Activated T-helper 2 cell treated with anti-CD3 and anti-CD28 coated beads, Interferon-gamma antibody, Interleukin-2, Interleukin-4, amounts not matched to agents 10 μg/mL and 5 μg/mL and 100 μg/mL, durations not matched to agents 14 hours and 24 hours and 36 hours (primary cell): ENCODE measurements around the gene PRKAR1B. TPM values are rescaled to one million over a fixed set of nuclear protein-coding genes. Genes with fewer than 3 reads are reported as not detected.

ENCODE experiments used
- DNase-seq: peaks from one replicate; pipeline ENCODE4 v3.0.0; 2021; ENCODE audit warnings: low spot score
- H3K27ac Mint-ChIP-seq: one replicate; pipeline ENCODE4 v1.8.0; 2021; ENCODE audit warnings: mixed read lengths
- H3K27me3 Mint-ChIP-seq: one replicate; pipeline ENCODE4 v1.8.0; 2021; ENCODE audit warnings: low read depth, mixed read lengths
- H3K36me3 Mint-ChIP-seq: one replicate; pipeline ENCODE4 v1.8.0; 2021; ENCODE audit warnings: low read depth, mixed read lengths
- H3K4me1 Mint-ChIP-seq: one replicate; pipeline ENCODE4 v1.8.0; 2021; ENCODE audit warnings: low read depth, mixed read lengths
- H3K4me3 Mint-ChIP-seq: one replicate; pipeline ENCODE4 v1.8.0; 2021; ENCODE audit warnings: low read depth, mild to moderate bottlenecking, moderate library complexity, mixed read lengths
- H3K9me3 Mint-ChIP-seq: one replicate; pipeline ENCODE4 v1.8.0; 2021; ENCODE audit warnings: mixed read lengths
- intact Hi-C: fragments of 100-400 bp; cut with micrococcal nuclease; formaldehyde crosslinking; loops from one replicate; pipeline ENCODE4 v1.15.1; 2023
- total RNA-seq: library from RNA; stranded (reverse); gene quantifications from 2 replicates; pipeline ENCODE4 v1.2.3, GENCODE V29; 2022

Gene PRKAR1B
- total RNA-seq, 1 donor from 2014 or later: 38.9 TPM

DNA sequence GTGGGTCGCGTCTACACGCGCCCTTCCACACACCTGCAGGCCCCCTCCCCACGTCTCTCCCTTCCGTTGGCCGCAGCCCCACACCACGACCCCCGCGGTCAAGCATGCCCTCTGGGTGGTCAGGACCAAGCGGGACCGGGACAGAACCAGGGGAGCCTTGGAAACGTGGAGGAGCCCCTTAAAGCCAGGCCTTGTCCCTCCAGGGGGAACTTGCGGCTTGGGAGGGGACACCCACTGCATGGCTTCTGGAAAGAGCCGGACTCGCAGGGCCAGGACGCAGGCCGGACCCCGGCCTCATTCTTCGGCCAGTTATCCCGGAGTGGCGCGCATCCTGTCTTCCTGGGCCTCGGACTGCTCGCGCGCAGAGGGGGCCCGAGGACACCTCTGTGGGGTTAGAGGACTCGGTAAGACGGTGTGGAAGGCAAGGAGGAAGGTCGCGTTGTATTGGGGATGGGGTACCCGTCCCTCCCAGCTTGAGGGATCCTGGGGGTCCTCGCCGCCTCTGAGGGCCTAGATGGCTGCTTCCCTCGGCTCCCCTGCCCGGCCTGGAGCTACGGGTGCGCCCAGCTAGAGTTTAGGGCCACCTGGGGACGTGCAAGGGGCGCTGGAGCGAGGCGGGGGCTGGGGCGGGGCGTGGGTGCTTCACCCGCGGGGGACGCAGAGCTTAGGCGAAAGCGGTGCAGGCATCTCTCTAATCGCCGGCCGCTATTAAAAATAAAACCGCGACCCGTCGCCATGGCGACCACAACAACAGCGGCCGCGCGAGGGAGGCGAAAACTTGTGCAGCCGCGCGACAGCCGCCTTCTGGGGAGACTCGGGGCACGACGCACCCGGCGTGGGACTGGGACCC is 205.6 kb downstream of the PRKAR1B start:
- DNase-seq: no peak
- peak overlapping the region; percentile 2 for H3K4me3 Mint-ChIP-seq
- H3K27ac Mint-ChIP-seq: no peak overlapping the region

DNA sequence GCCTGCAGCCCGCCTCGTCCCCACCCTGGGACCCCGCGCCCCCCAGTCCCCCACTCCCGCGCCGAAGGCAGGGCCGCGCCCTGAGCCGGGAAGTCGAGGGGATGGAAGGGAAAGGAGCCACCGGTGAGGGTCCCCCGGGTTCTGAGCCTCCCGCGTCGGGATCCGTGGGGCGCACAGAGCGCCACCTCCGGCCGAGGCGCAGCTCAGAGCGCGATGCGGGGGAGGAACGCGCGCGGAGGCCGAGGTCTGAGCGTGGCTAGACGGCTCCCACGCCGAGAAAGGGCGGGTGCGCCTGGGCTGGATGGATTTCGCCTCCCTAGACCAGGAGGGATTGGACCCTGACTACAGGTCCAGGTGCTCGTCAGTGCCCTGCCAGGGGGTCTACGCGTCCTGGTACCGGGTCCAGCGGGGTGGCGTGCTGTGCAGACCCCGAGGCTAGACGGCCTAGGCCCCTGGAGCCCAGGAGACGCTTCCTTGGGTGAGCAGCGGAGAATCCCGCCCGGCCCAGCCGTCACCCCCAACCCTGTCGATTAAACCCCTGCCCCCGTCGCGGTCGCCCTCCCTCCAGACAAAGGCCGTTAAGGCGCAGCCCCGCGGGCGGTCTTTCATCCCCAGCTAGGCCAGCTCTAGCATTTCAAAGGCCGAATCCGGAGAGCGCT is 206.4 kb downstream of the PRKAR1B start:
- intact Hi-C loops: loop anchor here (5.0 kb wide), 1 partner anchor 62 kb away; no protein-coding TSS in a partner anchor
- Mint-ChIP-seq H3K4me3 (no peak overlapping the region), H3K4me1 (peaks cover 10% of the 10 kb centered on the region), H3K36me3 (no peaks in the 10 kb centered on the region), H3K27ac (no peak overlapping the region), H3K9me3 (no peaks in the 10 kb centered on the region), H3K27me3 (peaks cover 41% of the 10 kb centered on the region)
- no peak for DNase-seq

More for the DNA sequence above, 205.6 kb downstream of the PRKAR1B start:
- Mint-ChIP-seq H3K36me3 (no peaks in the 10 kb centered on the region), H3K9me3 (no peaks in the 10 kb centered on the region), H3K4me1 (peaks cover 8% of the 10 kb centered on the region), H3K27me3 (peaks cover 34% of the 10 kb centered on the region)
- intact Hi-C loops: loop anchor here (5.0 kb wide), 1 partner anchor 61 kb away; no protein-coding TSS in a partner anchor

DNA sequence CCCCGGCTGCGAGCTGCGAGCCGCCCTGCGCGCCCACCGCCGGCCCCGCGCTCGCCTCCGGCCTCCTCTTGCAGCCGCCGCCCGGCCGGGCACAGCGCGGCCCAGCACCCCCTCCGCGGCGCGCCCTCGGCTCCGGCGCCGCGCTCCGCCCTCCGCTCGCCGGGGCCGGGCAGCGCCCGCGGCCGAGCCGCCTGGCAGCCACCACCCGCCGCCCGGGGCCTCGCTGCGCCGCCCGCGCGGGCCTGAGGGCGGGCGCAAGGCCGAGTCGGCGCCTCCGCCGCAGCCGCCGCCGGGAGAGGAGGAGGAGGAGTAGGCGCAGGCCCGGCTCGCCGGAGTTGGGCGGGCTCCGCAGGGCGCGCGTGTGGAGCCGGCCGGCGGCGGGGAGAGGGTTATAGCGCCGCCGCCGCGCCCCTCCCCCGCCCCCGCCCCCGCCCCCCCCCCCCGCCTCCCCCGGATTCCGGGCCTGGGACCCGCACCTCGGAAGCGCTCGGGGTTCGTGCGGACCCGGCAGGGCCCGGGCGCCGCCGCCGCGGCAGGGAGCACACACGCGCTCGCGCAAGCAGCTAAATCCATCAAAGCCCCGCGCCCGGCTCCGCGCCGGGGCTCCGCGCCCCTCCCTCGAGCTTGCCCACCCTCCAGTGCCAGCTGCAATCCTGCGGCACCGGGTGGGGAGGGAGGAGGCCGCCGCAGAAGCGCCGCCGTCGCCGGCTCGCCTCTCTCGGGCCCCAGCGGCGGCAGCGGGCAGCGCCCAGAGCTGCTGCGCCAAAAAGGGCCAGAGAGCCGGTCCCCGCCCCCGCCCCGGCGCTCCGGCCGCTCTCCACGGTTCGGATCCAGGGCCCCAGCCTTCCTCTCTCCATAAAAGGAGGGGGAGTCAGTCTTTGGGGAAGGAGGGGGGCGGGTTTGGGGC is 207.3 kb downstream of the PRKAR1B start, which contains the start of gene PDGFA:
TSS of gene PDGFA (minus strand) at position 363 of the 907 bp plus-strand sequence. CDS start 845 bp downstream, outside the sequence.
- H3K27me3 Mint-ChIP-seq: peaks cover 44% of the 10 kb centered on the region
- H3K4me1 Mint-ChIP-seq: peaks cover 10% of the 10 kb centered on the region
- no peak for DNase-seq
- peak within 1 kb of the TSS; percentile 33 for H3K27ac Mint-ChIP-seq
- H3K9me3 Mint-ChIP-seq: no peaks in the 10 kb centered on the region
- H3K36me3 Mint-ChIP-seq: no peaks in the 10 kb centered on the region
- intact Hi-C loops: loop anchor here (2.0 to 10.0 kb wide), 5 partner anchors 63 to 713 kb away; partner anchors contain the start of genes DNAAF5, PRKAR1B and UNCX
- peak within 1 kb of the TSS; percentile 85 for H3K4me3 Mint-ChIP-seq

DNA sequence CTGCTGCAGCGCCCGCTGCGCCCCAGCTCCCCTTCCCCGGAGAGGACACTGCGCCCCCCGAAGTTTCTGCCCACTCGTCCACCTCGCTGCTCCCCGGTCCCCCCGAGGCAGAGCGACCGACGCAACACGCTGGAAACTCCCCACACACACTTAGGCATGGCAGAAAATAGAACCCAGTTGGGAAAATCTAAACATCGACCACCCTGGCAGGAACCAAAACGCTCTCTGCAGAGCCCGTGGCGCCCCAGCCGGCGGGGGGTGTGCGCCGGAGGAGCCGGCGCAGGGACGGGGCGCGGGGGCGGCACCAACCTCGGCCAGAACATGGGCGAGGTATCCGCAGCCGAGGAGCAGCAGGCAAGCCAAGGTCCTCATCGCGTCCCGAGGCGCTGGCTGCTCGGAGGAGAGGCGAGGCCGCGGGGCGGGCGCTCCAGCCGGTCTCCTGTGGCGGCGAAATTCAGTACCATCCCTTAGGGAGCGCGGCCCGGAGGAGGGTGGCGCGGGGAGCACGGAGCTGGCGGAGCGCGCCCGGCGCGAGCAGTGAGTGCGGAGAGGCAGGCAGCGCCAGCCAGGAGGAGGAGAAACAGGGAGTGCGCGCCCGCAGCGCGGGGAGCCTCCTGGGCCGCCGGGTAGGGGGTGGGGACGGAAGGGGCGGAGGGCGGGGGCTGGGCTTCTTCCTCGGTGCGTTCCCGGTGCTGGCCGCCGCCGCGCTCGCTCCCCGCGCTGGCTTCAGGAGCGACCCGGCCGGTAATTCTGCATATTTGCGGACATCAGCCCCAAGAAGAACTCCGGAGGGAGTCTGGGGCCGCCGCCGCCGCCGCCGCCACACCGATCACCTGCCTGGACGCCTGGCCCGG is 208.2 kb downstream of the PRKAR1B start:
- intact Hi-C loops: loop anchor here (2.0 to 10.0 kb wide), 4 partner anchors 82 to 713 kb away; partner anchors contain the start of genes DNAAF5, PRKAR1B and UNCX
- peak overlapping the region; percentile 85 for H3K4me3 Mint-ChIP-seq
- H3K27ac Mint-ChIP-seq: peak overlapping the region; percentile 33
- H3K27me3 Mint-ChIP-seq: peaks cover 41% of the 10 kb centered on the region
- DNase-seq: peak; percentile 31
- peaks cover 10% of the 10 kb centered on the region for H3K4me1 Mint-ChIP-seq
- H3K36me3 Mint-ChIP-seq: no peaks in the 10 kb centered on the region
- no peaks in the 10 kb centered on the region for H3K9me3 Mint-ChIP-seq

DNA sequence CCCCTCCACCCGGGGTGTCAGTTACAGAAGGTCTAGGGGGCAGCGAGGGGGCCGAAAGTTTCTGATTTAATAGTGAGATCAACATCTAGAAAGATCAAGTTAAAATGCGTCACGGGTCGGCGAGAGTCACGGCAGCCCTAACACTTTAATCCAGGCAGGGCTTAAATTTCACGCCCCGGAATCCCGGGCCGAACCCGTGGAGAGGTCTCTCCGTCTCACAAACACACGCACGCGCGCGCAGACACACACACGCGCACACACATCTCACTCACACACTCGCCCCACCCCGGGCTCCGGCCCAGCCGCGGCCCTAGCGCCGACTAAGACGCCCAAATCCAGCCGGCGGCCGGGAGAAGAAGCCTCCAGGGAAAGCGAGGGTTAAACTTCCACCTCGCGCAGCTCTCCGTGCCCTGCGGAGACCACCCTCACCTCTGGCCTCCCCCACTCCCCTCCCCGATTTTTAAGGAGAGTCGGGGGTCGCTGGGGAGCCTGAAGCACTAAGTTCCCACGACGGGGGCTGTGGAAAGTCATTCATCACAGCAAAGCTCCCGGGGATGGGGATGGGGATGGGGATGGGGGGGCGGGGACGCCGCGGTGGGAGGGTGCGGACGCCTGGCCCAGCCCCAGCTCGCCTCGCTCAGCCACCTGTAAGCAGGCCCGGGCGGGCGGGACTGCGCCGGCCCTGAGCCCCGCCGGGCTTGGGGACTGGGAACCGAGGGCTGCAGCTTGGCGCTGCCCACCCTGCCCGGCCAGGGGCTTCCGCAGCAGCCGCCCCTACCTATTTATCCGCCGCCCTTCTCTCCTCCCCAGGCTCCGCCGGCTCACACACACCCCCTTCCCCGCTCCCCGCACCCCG is 209.1 kb downstream of the PRKAR1B start:
- no peak for DNase-seq
- peaks cover 10% of the 10 kb centered on the region for H3K4me1 Mint-ChIP-seq
- intact Hi-C loops: loop anchor here (2.0 to 10.0 kb wide), 4 partner anchors 83 to 714 kb away; partner anchors contain the start of genes DNAAF5, PRKAR1B and UNCX
- no peaks in the 10 kb centered on the region for H3K36me3 Mint-ChIP-seq
- no peak overlapping the region for H3K27ac Mint-ChIP-seq
- peaks cover 35% of the 10 kb centered on the region for H3K27me3 Mint-ChIP-seq
- H3K4me3 Mint-ChIP-seq: peak overlapping the region; percentile 85
- no peaks in the 10 kb centered on the region for H3K9me3 Mint-ChIP-seq

DNA sequence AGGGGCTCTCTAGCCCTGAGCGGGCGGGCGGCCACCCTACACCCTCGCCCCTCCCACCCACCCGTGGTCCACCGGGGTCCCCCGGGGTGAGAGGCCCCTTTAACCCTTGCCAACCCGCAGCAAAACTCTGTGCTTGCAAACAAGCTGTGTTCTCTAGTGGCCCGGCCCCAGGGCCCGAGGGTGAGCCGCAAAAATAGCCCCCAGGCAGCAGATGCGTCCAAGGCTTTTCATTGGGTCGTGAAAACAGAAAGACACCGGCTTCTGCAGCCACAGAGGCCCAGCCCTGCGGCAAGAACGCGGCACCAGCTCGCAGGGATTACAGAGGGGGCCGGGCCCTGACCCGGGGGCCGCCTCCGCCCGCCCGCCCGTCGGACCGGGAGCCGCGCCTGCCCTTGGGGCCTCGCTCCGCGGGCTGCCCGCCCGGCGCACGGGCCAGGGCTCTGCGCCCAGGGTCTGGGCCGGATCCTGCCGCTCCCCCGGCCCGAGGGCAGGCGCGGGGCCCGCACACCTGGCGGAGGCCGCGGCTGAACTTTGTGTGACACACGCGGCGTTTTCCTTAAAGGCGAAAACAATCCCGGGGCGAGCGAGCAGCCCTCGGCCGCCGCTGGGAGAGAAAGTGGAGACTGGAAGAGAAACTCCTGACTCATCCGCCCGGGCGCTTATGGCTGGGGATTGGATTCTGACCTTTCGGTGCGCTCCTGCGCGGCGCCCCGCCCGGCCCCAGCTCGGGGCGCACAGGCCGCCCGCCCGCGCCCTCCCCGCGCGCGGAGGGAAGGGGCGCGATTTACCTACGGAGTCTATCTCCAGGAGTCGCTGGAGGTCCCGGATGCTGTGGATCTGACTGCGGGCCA is 210.2 kb downstream of the PRKAR1B start:
- H3K27me3 Mint-ChIP-seq: peaks cover 35% of the 10 kb centered on the region
- H3K27ac Mint-ChIP-seq: no peak overlapping the region
- H3K36me3 Mint-ChIP-seq: no peaks in the 10 kb centered on the region
- H3K9me3 Mint-ChIP-seq: no peaks in the 10 kb centered on the region
- DNase-seq: no peak
- no peak overlapping the region for H3K4me3 Mint-ChIP-seq
- intact Hi-C loops: loop anchor here (5.0 to 10.0 kb wide), 2 partner anchors 152 to 715 kb away; partner anchors contain the start of gene UNCX
- H3K4me1 Mint-ChIP-seq: peaks cover 9% of the 10 kb centered on the region

DNA sequence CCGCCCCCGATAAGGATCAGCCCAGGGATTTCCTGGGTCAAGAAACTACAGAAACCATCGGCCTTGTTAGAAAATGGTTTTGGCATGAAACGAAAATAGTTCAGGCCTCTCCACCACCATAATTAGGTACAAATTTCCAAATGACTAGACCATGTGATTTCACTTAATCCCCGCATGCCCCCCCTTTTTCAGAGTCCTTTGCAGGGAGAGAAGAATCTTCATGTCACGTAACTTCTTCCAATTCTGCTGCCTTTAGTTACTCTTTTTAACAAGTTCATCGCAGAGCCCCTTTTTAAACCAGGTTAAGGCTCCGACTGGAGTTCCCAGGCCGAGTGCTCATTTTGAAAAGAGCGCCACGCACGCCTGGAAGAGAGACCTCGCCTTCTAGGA is 210.9 kb downstream of the PRKAR1B start:
- intact Hi-C loops: loop anchor here (5.0 to 10.0 kb wide), 2 partner anchors 151 to 716 kb away; partner anchors contain the start of gene UNCX
- peaks cover 32% of the 10 kb centered on the region for H3K27me3 Mint-ChIP-seq
- no peak overlapping the region for H3K4me3 Mint-ChIP-seq
- no peaks in the 10 kb centered on the region for H3K9me3 Mint-ChIP-seq
- peaks cover 8% of the 10 kb centered on the region for H3K4me1 Mint-ChIP-seq
- H3K36me3 Mint-ChIP-seq: no peaks in the 10 kb centered on the region
- H3K27ac Mint-ChIP-seq: no peak overlapping the region
- DNase-seq: no peak

DNA sequence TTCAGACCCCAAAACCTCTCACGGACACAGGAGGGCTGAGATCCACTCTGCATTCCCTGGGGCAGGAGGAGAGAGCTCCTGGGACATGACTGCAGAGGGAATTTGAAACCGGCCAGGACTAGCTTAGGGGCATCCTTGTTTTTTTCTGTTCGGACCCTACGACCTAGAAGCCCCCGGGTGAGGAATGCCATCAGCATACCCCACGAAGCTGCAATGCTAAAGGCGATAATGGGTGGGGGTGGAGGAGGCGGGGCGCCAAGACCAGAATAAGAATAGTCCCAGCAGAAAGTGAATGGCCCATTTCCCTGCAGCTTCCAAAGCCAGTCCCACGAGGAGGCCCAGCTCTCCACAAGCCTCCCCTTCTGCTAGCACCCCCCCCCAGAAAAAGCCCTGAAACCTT is 211.5 kb downstream of the PRKAR1B start:
- H3K9me3 Mint-ChIP-seq: no peaks in the 10 kb centered on the region
- peaks cover 28% of the 10 kb centered on the region for H3K27me3 Mint-ChIP-seq
- H3K36me3 Mint-ChIP-seq: no peaks in the 10 kb centered on the region
- H3K4me3 Mint-ChIP-seq: no peak overlapping the region
- intact Hi-C loops: loop anchor here (5.0 to 10.0 kb wide), 2 partner anchors 151 to 717 kb away; partner anchors contain the start of gene UNCX
- H3K4me1 Mint-ChIP-seq: peaks cover 7% of the 10 kb centered on the region
- no peak for DNase-seq
- no peak overlapping the region for H3K27ac Mint-ChIP-seq

DNA sequence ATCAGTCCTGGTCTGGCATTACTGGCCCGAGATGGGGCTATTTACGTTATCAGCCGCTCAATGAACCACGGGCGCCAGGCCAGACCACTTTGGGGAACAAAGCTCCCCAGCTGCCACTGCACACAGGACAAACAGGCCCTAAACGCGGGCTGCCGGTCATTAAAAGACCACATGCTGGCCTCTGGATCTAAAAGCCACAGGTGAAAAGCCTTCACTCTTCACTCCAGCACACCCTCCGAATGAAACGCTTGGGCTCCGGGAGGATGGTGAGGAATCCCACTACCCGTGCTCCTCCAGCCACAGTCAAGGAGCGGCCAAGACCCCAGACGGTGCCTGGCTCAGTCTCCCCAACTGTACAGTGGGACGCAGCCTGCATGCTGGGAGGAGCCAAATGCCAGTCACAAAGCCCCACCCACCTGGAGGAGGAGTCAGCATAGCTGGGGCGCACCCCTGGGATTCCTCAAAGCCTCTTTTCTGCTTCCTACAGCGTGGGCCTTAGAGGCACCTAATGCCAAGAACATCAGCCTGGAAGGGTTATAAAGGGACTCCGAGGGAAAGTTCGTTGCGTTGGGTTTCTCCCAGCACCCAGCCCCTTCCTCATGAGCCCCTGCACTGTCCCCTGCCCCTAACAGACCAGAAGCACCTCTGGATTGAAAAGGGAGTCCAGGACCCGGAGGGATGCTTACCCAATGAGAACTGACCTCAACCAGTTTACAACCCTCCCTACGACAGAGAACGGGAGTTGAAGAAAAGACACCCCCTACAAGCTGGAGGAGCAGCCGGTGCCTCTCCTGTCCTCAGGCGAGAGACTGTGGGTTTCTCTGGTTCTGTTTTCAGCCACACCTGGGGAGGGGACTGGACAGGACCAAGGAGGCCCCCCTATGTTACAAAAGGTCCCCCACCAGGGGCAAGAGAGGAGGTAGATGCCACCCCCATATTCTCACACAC is 212.2 kb downstream of the PRKAR1B start:
- Mint-ChIP-seq H3K27me3 (peaks cover 28% of the 10 kb centered on the region), H3K4me1 (peaks cover 7% of the 10 kb centered on the region), H3K4me3 (no peak overlapping the region), H3K36me3 (no peaks in the 10 kb centered on the region), H3K27ac (no peak overlapping the region), H3K9me3 (no peaks in the 10 kb centered on the region)
- DNase-seq: no peak
- intact Hi-C loops: loop anchor here (5.0 to 10.0 kb wide), 2 partner anchors 150 to 717 kb away; partner anchors contain the start of gene UNCX
